HL-60 (cell line): ENCODE data around the gene TUBA3D.
"Not testable (repeated sequence)": the region's sequence is repeated elsewhere in the genome, so short reads cannot be mapped to it uniquely, and the experiment has no call there.

Experiments
- CTCF ChIP-seq: IDR thresholded peaks from one replicate; pipeline ENCODE4 v1.5.1; 2011; ENCODE audit warnings: low read length, control low read depth, inconsistent platforms; ENCODE audit not compliant: insufficient read depth
- POLR2AphosphoS5 ChIP-seq: IDR thresholded peaks from 2 replicates; pipeline ENCODE4 v1.6.1; 2012; ENCODE audit warnings: low read depth
- REST ChIP-seq: IDR thresholded peaks from 2 replicates; pipeline ENCODE4 v1.6.1; 2012; ENCODE audit warnings: low read depth; ENCODE audit not compliant: insufficient replicate concordance

DNA sequence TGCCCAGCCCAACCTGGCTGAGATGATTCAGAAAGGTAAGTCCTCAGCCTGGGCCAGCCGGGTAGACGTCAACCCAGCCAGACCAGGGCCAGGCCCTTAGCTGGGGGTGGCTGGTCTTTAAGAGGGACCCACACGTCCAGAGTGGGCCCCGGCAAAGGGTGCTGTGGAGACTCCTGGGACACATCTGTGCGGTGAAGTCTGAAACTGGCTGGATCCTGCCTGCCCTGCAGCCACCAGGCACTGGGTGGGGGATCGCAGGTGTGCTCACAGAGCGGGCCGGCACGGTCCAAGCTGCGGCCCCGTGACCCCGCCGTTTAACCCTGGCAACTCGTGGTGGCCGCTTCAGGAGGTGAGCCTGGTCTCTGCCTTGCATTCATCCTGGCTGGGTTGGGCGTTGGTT lies 41.9 kb downstream of the TUBA3D start:
- TF ChIP-seq CTCF, POLR2AphosphoS5, REST: not testable (repeated sequence)
